H1 (cell line): Measurements from ENCODE around the gene SLC39A11. TPM values are rescaled to one million over a fixed set of nuclear protein-coding genes. Genes with fewer than 3 reads are reported as not detected.

Experiments used
- CHD7 ChIP-seq: fragments of 300-600 bp; sonication (generic); IDR thresholded peaks from 2 replicates; pipeline ENCODE4 v1.7.1; 2012; ENCODE audit warnings: low read length, moderate library complexity, mild to moderate bottlenecking, inconsistent platforms; ENCODE audit not compliant: insufficient replicate concordance
- KDM1A ChIP-seq: fragments of 200-600, 300-600 bp; sonication (generic); IDR thresholded peaks from 2 replicates; pipeline ENCODE4 v1.7.1; 2016; ENCODE audit warnings: mild to moderate bottlenecking, low read length, borderline replicate concordance
- KDM5A ChIP-seq: fragments of 200-600 bp; IDR thresholded peaks from 2 replicates; pipeline ENCODE4 v1.7.1; 2012; ENCODE audit warnings: mild to moderate bottlenecking, low read length, inconsistent platforms, mixed read lengths
- NANOG ChIP-seq: IDR thresholded peaks from 2 replicates; pipeline ENCODE4 v1.6.1; 2011; ENCODE audit warnings: low read length, low read depth, mild to moderate bottlenecking, inconsistent platforms; ENCODE audit not compliant: insufficient read depth, poor library complexity, severe bottlenecking
- polyA plus RNA-seq, 7 experiments: library from polyadenylated mRNA; depleted of rRNA in 3 of 7; stranded (reverse) in 5 of 7; unstranded in 2 of 7; fragments of >200 nt in 5 of 7; fragments of 200-250 nt in 2 of 7; gene quantifications; 1 replicate in 5 of 7; 2 replicates in 1 of 7; 4 replicates in 1 of 7; pipeline versions ENCODE4 v1.2.1 to v1.2.3, GENCODE V29; 2011 to 2013; ENCODE audit warnings: missing spikeins in 2 of 7, mixed read lengths in 2 of 7
- total RNA-seq: library from RNA; stranded (reverse); fragmentation: NEBNext Ultra II Directional; extraction: Animal tissue kit (Norgen Biotek cat#: 25700); gene quantifications from 2 replicates; pipeline ENCODE4 v1.2.1, GENCODE V29; 2021

SLC39A11 gene
- total and polyA plus RNA-seq, 2 of the 8 experiments (the other 6 are each of a cell fraction or from before 2014, with no cell fraction given), result 12.2 to 19.6 TPM

- no peak for TF ChIP-seq CHD7
- TF ChIP-seq KDM5A, result no peak
- TF ChIP-seq NANOG, result no peak
- TF ChIP-seq KDM1A, result no peak
- TF ChIP-seq, all 59 proteins: peak for 0
These were observed 372.0 kb downstream of the SLC39A11 start (continued) for GRCh38 chr17:72720494-72720825.
